SH-SY5Y (cell line): Measurements from ENCODE around the gene PLD4.

Experiments used
- GATA2 ChIP-seq: IDR thresholded peaks from 2 replicates; pipeline ENCODE4 v1.6.1; 2011; ENCODE audit warnings: mild to moderate bottlenecking, low read depth, low read length
- GATA3 ChIP-seq: IDR thresholded peaks from 2 replicates; pipeline ENCODE4 v1.6.1; 2011; ENCODE audit warnings: low read depth, mild to moderate bottlenecking, low read length, moderate library complexity

GRCh38 chr14:104885973-104886689 lies 38.5 kb upstream of the PLD4 start:
- TF ChIP-seq GATA2 (no peak), GATA3 (no peak)
